ENCODE results near the gene PEX5L.

DNA sequence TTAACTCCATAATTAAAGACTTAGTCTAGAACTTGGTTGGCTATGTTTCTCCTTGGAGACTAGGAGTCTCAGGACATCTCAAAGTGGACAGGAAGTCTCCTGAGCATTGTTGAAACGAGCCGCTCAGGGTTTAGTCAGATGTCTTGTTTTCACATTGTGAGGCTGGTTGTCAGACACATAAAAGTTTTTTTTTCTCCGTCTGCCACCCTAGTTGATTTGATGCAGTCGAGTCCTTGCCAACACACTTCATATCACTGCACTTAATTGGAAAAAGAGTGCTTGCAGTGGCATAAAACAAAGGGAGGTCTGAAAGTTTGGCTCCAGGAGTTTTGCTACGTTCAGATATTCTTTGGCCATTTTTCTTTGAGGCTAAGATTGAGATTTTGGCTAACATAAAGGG is 291.0 kb downstream of the PEX5L start:
- TF ChIP-seq POLR2A (IDR thresholded peaks at IDR 0.05; ENCODE audit: low read length) (no peak), GATA1 (IDR thresholded peaks at IDR 0.05; ENCODE audit: low read depth, low read length) (no peak)
